Kasumi-1 (cell line): ENCODE data around the gene TRAIP.

ENCODE experiments used
- DNase-seq, 2 experiments: peaks; one replicate each; lab custom pipeline; 2025; lab: John Stamatoyannopoulos, UW

The TRAIP gene

DNA sequence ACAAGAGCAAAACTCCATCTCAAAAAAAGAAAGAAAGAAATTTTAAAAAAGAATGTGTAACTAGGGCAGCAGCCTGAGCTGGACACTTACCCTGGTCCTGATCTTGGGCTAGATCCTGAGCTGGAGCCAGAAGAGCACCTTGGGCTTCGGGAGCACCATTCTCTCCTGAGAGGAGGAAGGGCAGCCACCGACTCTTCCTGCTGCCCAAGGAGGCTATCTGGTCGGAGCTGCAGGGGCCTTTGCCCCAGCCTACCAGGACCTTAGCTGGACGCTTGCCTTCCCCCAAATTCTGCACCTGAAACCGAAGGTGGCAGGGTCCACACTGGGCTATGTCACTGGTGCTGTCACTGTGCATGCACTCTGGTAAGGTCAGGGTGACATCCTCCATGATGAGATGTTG, 20.2 kb upstream of the TRAIP start:
- DNase-seq, result no peak

DNA sequence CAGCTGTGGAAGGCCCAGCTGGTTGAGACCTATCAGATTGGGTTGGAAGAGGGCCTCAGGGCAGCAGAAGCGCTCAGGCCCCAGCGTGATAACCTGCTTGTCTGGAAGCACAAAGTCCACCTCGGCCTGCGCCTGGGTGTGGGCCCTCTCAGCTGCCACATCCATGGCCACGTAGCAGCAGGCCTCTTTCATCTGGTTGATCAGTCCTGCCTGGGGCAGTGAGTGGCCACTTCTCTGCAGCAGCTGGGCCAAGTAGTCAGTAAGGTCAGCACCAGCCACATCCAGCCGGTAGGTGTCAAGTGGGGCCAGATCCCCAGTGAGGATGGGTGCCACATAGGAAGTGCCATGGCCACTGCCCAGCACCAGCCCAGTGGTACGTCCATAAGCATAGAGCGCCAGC, 17.3 kb upstream of the TRAIP start:
- no peak for DNase-seq

DNA sequence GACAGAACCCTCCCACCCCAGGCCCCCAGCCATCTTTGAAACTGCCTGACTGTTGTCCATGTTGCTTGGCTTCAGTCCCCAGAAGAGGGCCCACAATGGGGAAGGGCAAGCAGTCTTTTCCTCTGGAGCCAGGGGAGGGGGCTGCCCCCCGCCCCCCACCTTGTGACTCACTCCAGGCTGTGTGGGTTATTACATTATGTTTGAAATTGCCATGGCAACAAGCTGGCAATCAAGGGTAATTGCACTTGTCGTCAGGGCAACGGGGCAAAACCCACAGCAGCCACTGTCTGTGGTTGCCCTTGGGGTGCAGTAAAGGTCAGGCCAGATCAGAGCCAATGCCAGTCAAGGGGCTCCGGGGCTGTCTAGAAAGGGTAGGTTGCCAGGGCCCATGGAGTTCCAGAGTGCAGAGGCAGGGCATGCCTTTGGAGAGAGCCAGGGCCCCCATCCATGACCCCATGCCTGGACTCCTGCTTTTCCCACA, 16.5 kb upstream of the TRAIP start:
- no peak for DNase-seq

DNA sequence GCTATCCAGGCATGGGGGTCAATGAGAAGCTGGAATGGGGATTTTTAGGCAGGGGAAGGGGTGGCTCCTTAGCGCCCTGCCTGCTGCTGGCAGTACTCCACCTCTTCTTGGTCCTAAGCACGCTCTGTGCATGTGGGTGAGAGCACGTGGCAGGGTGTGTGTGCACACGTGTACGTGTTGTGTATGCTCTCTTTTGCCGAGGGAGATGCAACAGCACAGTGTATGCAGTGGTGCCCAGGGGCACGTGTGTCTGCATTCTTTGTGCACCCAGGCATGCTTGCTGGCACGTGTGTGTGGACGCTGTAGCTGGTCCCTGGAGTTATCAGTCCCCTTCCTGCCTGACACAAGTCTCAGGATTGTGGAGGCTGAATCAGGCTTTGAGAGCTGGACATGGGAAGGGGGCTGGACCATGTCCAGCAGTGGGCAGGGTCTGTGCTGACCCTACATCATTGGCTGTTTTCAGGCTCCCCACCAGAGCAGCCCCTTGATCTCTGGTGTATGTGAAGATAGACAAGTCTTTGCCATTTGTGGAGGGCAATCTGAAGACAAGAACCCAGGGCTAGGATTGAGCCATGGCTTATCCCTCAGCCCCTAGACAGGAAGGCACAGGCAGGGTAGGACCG, 15.3 kb upstream of the TRAIP start:
- DNase-seq, result no peak

DNA sequence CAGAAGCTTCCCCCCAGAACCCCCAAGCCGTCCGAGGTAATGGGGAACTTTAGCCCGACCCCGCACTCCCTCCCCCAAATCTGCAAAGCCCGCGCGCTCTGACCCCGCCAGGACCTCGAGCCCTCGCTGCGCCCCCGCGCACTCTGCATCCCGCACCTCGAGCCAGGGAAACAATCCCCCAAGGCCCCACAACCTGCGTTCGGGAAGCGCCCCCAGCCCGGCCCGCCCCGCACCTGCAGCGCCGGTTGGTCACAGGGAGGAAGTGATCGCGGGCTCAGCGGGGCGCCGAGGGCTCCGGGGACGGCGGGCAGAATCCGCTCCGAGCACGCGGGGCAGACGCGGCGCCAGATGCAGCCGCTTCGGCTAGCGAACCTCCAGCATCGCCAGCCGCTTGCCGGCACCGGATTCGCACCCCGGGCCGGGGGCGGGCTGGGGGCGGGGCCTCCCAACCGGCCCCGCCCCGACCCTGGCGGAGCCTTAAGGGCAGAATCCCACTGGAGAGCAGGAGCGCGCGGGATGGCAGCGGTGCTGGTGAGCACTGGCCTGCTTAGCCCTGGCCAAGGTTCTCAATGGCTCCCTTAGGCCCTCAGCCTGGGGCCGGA, 13.3 kb upstream of the TRAIP start, which contains the start of gene CAMKV:
TSS of gene CAMKV (minus strand) at position 382 of the 602 bp plus-strand sequence. CDS start 7,518 bp downstream, outside the sequence.
- DNase-seq, result no peak

DNA sequence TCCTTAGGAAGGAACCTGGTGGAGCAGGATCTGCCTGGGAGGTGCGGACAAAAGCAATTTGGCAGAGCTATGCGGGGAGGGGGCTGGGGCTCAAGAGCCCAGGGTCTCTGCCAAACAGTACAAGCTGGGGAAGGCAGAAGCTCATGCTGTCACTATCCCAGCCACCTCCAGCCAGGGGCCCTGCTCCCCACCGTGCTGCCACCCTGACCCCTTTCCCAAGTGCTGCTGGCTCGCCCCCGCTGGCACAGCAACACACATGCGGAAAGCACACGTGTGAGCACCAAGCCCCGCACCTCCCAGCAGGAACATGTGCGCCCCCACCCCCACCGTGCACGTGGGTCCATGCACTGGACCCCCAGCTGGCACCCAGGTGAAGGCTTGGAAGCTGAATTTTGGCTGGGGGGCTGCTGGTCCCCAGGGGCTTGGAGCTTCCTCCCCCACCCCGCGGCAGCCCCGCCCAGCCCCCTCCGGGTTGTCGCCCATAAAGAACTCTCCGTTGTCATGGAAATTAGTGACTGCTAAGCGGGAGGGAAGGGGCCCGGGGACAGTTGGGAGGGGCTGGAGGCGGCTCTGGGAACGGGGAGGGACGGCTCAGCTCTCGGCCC, 12.6 kb upstream of the TRAIP start:
- DNase-seq, result no peak

DNA sequence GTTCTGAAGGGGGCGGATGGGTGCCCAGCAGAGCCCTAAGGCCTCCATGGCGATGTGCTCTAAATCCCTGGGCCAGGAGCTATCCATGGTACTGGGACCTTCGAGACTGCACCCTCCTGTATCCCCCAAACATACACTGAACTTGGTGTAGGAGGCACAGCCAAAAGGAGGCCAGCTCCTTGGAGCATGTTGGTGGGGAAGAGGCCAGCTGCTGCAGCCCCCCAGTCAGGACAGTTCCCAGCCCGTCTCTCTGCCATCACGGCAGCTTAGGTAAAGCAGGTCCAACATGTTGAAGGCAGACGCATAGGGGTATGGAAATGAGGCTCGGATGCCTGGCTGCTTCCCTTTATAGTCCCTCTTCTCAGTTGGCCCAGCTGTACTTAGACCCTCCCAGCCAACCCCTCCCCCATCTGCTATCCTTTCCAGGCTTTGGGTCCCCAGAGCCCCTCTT, 11.5 kb upstream of the TRAIP start:
- peak; percentile 49 to 53 for DNase-seq

DNA sequence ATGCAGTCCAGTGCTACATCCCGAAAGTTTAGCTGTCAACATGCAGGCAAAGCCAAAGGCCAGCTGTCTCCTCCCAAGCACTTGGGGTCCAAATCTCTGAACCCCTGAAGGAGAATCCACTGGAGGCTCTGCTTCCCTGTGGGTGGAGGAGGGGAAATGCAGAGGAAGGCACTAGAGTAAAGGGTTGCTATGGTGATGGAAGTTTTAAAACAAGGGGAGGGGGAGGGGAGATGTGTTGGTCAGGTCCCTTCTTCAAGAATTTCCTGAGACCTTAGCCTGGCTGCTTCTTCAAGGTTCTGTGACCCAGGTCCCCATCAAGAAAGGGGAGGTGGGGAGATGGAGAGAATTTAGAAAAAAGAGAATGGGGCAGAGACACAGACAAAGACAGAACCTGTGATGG, 11.0 kb upstream of the TRAIP start:
- no peak for DNase-seq

DNA sequence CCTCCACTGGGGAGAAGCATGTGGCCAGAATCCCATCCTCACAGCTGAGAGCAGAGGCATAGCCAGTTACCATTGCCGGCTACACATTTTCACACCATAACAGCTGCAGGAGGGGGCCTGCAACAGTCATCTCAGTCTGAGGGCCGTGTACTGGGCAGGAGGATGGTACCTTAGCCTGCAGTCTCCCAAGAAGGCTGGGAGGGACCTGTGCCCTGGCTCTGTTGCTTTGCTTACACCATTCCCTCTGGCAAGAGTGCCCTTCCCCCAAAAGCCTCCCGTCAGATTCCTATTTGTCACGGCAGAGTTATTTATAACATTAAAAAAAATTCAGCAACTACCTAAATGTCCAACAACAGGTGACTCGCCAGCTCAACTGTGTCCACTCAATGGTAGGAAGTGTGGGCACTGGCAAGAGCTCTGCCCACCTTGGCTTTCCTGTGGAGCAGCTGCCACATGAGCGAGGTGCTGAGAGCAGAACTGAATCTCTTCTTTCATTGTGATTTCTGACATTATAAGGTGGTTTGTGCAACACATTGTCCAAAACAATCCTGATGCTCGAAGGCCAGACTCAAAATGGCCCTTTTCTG, 8.9 kb upstream of the TRAIP start:
- no peak for DNase-seq

DNA sequence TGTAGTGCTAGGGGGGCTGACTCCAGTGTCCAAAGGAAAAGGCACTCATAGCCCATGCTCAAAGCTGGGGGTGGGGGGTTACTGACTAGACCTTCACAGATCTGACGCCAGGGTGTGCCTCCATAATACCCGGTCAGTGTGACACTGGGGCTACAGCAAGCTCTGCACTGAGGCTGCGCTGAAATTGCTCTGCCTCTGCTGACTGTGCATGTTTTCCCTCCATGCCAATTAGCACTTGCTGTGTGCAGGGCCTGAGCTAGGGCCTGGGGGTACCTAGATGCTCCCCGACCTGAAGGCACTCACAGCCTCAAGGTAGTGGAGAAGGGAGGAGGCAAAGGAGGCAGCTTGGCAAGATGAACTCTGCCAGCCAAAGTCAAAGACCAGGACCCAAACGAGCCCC, 8.1 kb upstream of the TRAIP start:
- DNase-seq, result no peak

DNA sequence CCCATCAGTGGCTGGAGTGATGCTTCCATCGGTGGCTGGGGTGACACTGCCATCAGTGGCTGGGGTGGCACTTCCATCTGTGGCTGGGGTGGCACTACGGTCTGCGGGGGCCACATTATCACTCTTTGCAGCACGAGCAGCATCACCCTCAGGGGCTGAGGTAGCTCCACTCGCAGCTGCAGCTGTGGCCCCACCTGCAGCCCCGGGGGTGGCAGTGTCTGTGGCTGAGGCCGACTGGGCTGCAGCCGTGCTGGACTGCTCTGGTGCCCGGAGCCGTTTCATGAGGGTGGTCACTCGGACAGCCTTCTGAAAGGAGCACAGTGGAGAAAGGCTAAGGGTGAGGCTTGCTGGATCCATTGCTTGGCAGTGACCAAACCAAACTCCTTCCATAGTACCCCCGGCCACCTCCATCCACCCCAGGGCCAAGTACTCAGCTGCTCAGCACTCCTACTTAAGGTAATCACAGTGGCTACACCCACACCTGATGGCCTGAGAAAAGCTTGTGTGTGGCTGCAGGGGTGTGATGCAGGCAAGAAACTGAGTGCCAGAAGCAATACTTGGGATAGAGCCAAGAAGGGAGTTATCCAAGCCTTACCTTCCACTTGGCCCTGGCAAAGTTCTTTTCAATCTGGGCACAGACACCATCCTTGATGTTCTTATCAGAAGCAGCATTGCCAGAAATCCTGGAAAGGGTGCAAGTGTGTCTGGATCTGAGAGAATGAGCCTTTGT, 3.4 kb upstream of the TRAIP start:
- no peak for DNase-seq

DNA sequence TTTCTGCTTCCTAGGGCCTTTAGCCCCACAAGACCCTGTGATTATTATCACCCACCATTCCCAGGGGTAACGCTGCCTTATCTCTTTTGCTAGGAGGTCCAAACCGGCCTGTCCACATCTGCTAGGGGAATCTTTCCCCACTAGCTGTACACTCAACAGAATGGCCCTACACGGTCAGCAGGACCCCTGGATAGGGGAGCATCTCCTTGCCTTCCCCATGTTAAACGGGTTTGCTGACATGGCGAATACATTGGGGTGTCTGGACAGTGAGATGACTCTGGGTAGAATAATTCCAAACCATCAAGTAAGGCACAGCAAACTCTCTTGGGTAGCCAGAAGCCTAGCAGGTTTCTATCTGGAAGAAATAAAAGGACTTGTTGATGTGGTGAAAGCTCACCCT, 702 bp downstream of the TRAIP start:
- DNase-seq, result no peak

DNA sequence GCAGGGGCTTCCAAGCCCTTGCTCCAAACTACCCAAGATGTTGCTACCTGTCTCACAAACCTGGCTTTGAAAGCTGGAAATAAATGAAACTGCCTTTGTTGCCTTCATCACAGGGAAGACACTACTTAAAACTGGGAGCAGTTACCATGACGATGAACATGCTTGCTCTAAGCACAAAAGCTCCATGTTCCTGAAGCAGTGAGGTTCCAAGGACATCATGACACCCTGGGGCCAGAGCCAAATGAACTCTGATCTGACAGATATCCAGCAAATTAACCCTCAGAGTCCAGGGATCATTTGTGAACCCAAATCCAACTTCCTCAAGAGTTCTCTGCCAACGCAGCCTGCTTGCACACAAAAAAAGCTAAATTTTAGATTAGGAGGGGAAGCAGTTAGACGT, 10.7 kb downstream of the TRAIP start:
- no peak for DNase-seq

DNA sequence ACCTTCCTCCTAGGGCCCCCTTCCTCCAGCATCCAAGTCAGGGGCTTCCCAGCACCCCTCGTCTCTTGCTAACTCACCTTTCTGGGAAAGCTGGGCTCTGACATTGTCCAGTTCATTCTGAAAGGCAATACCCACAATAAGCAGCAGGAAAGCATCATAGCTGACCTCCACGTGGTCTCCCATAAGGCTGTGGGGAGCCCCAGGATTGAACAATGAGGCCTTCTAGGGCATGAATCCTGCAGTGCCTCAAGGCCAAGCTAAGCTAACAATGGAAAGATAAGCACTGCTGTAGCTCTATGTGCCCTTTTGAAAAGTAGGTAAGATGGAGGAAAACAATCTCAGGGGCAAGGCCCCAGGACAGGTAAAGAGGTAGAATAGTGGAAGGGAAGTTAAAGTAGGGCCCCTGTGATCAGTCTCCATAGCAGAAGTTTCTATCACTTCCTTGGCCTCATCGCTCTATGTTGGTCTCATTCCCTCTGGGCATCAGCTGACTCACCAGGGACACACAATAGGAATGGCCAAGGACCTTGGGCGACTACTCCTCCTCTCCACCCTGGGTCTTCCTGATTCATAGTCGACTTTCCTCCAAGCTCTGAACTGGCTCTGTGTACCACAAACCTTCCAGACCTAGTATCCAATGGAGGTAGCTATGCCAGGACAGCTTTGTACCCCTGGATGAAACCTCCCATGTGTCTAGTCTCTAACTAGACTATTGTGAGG, 11.7 kb downstream of the TRAIP start:
- no peak for DNase-seq

DNA sequence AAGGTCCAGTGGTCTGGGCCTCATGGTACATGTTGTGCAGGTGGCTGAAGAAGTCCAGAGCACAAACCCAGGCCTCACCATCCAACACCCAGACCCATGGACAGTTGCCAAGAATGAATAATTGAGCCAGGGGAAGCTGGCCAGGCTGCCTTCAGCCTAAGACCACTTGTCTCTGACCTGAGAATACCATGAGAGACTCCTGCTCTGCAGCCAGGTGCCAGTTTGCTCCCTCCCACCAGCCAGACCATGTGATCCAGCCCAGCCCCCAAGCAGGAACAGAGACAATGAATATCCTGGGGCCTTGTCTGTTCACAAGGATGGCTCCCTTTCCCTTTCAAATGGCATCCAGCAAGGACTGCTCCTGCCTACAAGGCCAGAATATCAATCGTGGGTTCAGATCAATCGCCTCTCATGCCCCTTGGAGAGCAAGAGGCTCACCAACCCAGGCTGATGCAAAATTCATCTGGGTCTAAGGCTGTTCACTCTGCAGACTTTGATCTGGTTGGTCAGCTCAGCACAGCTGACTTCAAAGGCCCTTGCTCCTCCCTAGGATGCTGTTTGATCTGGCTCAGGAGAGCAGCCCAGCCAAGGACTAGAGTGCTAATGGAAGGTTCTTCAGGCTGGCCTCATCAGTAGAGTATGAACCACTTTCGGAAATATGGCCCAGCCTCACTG, 13.4 kb downstream of the TRAIP start:
- DNase-seq, result no peak

DNA sequence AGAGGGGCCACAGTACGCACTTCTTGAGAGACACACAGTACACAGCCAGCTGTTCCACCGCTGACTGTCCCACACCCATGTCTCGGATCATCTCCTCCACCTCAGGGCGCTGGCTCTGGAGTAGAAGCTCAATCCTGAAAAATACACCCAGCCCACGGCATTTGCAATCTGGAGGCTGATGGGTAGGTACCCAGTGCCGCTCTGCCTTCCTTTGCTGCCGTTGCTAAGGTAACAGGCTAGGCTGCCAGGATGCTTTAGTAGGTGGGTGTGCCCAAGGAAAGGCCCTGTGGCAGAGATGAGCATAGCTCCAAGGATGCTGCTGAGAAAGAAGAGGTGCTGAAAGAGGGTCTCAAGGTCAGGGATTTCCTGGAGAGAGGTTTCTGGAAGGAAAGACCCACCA, 14.6 kb downstream of the TRAIP start:
- DNase-seq, result no peak

DNA sequence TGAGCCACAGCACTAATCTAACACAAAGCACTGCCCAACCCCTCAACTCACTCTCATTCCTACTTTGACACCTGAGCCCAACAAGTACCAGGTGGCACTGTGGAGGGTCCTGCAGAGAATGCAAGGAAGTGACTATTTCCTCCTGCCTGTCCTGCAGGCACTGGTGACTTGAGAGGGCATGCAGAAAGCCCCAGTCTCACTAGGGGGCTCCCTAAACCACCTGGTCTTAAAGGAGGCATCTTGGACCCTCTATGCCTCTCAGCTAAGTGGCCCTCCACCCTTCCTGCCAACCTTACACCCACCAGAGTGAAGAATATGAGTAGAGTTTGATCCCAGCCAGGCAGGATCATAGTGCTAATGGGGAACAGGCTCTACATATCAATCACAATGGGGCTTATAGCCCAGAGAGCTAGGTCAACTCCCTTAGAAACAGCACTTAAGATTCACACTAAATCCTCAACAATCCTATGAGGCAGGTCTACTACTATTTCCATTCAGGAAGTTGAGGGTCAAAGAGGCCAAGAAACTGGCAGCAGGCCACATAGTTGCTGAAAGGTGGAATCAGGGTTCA, 15.2 kb downstream of the TRAIP start:
- peak; percentile 47 to 65 for DNase-seq

DNA sequence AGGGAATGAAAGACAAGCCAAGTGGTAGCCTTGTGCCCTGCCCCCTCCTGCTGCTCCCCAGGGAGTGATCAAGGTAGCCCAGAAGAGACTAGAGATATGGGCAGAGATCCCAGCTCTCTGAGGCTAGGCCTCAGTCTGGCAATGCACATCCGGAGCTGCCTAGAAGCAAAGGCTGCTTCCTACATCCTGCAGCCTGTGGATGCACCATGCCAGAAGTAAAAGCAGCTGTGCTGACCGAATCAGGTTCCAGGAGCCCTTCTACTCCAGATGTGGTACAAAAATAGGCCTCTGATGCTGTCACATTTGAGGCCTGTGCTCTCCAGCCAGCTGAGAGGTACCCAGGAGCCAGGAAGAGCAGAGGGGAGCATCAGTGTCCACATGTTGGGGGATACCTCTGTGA, 16.0 kb downstream of the TRAIP start:
- no peak for DNase-seq

DNA sequence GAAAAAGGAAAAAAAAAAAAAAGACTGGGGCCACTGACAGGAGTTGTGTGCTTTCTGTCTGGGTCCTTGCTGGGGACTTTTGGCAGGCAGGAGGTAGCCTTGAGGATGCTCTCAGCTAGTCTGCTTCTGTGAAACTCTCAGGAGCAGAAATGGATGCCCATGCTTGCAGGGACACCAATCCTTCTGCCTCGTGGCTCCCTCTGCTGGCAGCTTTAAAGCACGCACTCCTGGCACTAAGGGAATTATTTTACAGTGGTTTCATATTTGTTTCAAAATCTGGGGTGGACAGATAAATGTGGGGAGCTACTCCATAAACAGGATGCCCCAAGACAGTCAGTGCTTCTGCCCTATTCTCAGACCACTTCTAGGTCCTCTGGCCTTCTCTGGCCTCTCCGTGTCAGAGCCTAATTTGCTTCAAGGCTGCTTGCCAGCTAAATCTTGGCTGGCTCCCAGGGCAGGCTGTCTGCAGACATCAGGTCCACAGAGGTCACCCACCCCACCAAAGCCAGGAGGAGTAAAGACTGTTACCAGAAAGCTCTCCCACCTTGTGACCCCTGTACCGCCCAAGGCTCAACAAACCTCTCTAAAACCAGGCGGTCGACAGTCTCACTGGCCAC, 17.1 kb downstream of the TRAIP start:
- peak; percentile 89 for DNase-seq

DNA sequence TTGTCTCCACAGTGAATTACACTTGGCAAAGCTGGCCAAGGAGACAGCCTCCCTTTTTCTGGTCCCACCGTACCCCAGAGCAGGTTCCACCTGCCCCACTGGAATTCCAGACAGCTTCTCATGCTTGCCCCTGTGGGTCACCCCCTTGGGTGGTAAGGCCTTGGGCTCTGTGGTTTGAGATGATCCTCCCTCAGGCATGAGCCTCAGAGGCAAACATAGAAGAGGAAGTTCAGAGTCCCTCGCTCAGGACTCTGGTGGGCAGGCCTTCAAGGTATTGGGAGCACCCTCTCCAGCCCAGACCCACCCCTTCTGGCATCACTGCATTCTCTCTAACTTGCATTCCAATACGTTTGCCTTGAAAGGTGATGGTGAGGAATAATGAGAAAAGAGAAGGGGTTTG, 25.0 kb downstream of the TRAIP start:
- peak; percentile 45 to 55 for DNase-seq
